Uterus (tissue), 4 donors: ENCODE data around the gene KCTD19. TPM values are rescaled to one million over a fixed set of nuclear protein-coding genes. Genes with fewer than 3 reads are reported as not detected.
A peak's percentile ranks its signal among the peaks of the same experiment; 100 is the strongest.

Experiments used
- DNase-seq, 2 donors: peaks; one replicate each; pipeline ENCODE4 v3.0.0-alpha.2; 2019 to 2020
- H3K27ac ChIP-seq, 2 donors: fragments of 200-600 bp; sonication (generic); 1 replicate in 1 of 2; 2 replicates in 1 of 2; pipeline ENCODE4 v1.5.1; 2016 to 2018
- H3K27me3 ChIP-seq, 2 donors: fragments of 200-600 bp; sonication (generic); one replicate each; pipeline ENCODE4 v1.5.1; 2018 to 2019; ENCODE audit warnings: control low read depth in 1 of 2
- H3K36me3 ChIP-seq, 2 donors: fragments of 200-600 bp; sonication (generic); one replicate each; pipeline ENCODE4 v1.5.1; 2019; ENCODE audit warnings: control low read depth in 1 of 2
- H3K4me1 ChIP-seq, 2 donors: fragments of 200-600 bp; sonication (generic); one replicate each; pipeline ENCODE4 v1.5.1; 2018 to 2019; ENCODE audit warnings: control low read depth in 1 of 2
- H3K4me3 ChIP-seq, 2 donors: fragments of 200-600 bp; sonication (generic); 1 replicate in 1 of 2; 2 replicates in 1 of 2; pipeline ENCODE4 v1.5.1; 2018 to 2019; ENCODE audit warnings: mild to moderate bottlenecking in 1 of 2
- H3K9me3 ChIP-seq, 2 donors: fragments of 200-600 bp; sonication (generic); one replicate each; pipeline ENCODE4 v1.5.1; 2019; ENCODE audit warnings: control low read depth in 1 of 2
- POLR2A ChIP-seq, 2 donors: fragments of 450-650 bp; IDR thresholded peaks; one replicate each; pipeline ENCODE4 v1.6.1; 2016; ENCODE audit warnings: antibody characterized with exemption in 2 of 2, mild to moderate bottlenecking in 1 of 2, moderate library complexity in 1 of 2
- intact Hi-C: fragments of 100-400 bp; cut with DNase I; formaldehyde crosslinking; loops from one replicate; pipeline ENCODE4 v1.15.1; 2023; ENCODE audit warnings: low total_unique reads
- total RNA-seq, 4 donors: library from RNA; depleted of rRNA in 3 of 4; stranded (reverse); fragments of >200 nt in 3 of 4; gene quantifications; one replicate each; pipeline versions ENCODE4 v1.1.0 to v1.2.4, GENCODE V29; 2014 to 2023
- TF ChIP-seq, protein P1 (sequence below), 4 experiments: fragments of 200-600 bp in 2 of 4; fragments of 450-650 bp in 2 of 4; sonication (generic) in 2 of 4; IDR thresholded peaks; one replicate each; pipeline ENCODE4 v1.5.1; 2016 to 2019; ENCODE audit warnings: antibody characterized with exemption in 4 of 4, mild to moderate bottlenecking in 2 of 4, moderate library complexity in 1 of 4
- donor health status: DM: yes; HTN: yes; CAD: no.

The KCTD19 gene
- total RNA-seq, 4 donors from 2014 or later: 0.51 to 1.0 (median 0.55) TPM; not detected in 1

DNA sequence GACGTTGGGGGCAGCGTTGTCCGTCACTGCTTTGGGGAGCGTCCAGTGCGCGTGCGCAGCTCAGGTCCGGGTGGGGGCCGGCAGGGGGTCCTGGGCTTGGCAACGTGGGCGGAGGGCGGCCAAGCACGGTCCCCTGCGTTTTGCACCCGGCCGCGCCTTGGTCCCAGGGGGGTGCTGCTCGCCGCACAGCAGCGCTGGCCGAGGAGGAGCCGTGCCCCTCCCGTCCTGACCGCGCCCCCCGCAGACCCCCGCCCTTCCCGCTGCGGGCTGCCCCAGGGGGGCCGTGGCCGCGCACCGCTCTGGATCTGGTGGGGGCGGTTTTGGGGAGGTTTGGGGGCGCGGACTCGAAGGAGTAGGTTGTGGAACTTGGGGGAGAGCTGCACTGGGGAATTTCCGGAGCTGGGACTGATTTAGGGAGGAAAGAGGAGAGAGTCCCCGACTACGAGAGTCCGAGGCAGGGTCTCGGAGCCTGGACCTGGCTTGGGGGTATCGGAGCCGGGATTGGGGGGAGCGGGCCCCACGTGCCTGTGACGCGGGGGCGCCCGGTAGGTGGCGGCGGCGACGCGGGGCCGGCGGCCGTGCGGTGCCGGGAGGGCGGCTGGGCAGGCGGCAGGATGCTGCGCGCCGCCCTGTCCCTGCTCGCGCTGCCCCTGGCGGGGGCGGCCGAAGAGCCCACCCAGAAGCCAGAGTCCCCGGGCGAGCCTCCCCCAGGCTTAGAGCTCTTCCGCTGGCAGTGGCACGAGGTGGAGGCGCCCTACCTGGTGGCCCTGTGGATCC lies 78.0 kb downstream of the KCTD19 start, which contains the start of gene SLC9A5:
Gene SLC9A5 (plus strand): TSS at position 579 of the 777 bp plus-strand sequence. CDS start 36 bp downstream, at position 615.
- DNase-seq: peak in 1 of 2 donors; percentile 43
- Histone ChIP-seq H3K27ac (peak within 1 kb of the TSS in 1 of 2 donors; percentile 27), H3K36me3 (no peaks in the 10 kb centered on the region), H3K27me3 (peaks cover 0 to 3% of the 10 kb centered on the region in 2 donors), H3K4me3 (peak within 1 kb of the TSS; percentile 42 to 66), H3K9me3 (no peaks in the 10 kb centered on the region), H3K4me1 (peaks cover 0 to 15% of the 10 kb centered on the region in 2 donors)
- TF ChIP-seq, protein P1, sequence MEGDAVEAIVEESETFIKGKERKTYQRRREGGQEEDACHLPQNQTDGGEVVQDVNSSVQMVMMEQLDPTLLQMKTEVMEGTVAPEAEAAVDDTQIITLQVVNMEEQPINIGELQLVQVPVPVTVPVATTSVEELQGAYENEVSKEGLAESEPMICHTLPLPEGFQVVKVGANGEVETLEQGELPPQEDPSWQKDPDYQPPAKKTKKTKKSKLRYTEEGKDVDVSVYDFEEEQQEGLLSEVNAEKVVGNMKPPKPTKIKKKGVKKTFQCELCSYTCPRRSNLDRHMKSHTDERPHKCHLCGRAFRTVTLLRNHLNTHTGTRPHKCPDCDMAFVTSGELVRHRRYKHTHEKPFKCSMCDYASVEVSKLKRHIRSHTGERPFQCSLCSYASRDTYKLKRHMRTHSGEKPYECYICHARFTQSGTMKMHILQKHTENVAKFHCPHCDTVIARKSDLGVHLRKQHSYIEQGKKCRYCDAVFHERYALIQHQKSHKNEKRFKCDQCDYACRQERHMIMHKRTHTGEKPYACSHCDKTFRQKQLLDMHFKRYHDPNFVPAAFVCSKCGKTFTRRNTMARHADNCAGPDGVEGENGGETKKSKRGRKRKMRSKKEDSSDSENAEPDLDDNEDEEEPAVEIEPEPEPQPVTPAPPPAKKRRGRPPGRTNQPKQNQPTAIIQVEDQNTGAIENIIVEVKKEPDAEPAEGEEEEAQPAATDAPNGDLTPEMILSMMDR (IDR thresholded peaks at IDR 0.05): peak in 3 of 4 experiments; percentile 18 to 27 (median 23)
- TF ChIP-seq POLR2A (IDR thresholded peaks at IDR 0.05): no peak
- intact Hi-C loops: no loop called here

- Histone ChIP-seq H3K36me3 (no peaks in the 10 kb centered on the region), H3K27me3 (peaks cover 0 to 3% of the 10 kb centered on the region in 2 donors), H3K4me1 (peaks cover 0 to 15% of the 10 kb centered on the region in 2 donors), H3K9me3 (no peaks in the 10 kb centered on the region), H3K27ac (peak overlapping the region in 1 of 2 donors; percentile 27), H3K4me3 (peak overlapping the region; percentile 17 to 42)
- TF ChIP-seq, protein P1 (IDR thresholded peaks at IDR 0.05): no peak
- no peak for TF ChIP-seq POLR2A (IDR thresholded peaks at IDR 0.05)
- intact Hi-C loops: no loop called here
- DNase-seq: no peak
Observed at GRCh38 chr16:67248073-67248400, 78.5 kb downstream of the KCTD19 start.

DNA sequence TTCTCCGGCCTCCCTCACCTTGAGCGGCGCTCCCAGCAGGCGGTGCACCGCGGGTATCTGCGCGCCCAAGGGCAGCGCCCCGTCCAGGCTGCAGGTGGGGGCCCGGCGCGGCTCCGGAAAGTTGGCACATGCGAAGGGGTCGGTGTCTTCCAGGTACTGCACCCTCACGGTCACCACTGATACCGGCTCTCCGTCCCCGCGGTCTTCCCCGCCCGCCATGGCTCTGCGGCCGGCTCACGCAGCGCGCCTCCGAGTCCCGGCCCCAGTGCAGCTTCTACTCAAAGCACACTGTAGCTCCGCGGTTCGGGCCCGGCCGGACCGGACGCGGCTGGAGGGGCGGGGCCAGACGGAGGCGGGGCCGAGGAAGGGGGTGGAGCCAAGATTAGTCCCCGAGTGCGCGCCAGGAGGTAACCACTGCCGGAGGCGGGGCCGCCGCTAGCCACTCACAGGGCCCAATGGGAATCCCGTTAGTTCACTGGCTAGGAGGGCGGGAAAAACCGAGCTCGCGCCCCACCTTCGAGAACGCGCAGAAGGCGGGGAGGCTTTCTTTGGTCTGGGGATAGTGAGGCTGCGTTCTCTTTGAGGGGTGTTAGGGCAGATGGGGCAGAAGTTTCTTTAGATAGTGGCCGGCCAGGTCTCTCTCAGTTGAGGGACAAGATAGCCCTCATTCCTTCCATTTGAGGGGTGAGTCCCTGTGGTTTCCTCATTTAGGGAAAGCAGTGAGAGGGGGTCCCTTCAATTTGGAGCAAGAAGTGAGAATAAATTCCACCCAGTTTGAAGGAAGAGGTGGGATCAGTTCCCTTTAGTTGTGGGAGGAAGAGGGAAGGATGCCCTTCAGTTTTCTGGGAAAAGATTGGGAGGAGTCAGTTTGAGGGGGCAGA lies 79.1 kb downstream of the KCTD19 start, which contains the start of gene FHOD1:
Gene FHOD1 (minus strand): TSS at position 290 of the 881 bp plus-strand sequence. CDS start 71 bp downstream, at position 219.
- Histone ChIP-seq H3K4me1 (peaks cover 0 to 15% of the 10 kb centered on the region in 2 donors), H3K9me3 (no peaks in the 10 kb centered on the region), H3K27ac (peak within 1 kb of the TSS; percentile 80 to 81), H3K27me3 (peaks cover 0 to 3% of the 10 kb centered on the region in 2 donors), H3K36me3 (no peaks in the 10 kb centered on the region), H3K4me3 (peak within 1 kb of the TSS; percentile 62 to 66)
- peak; percentile 98 to 99 for DNase-seq
- intact Hi-C loops: no loop called here
- TF ChIP-seq, protein P1 (IDR thresholded peaks at IDR 0.05): no peak
- peak; percentile 76 to 84 for TF ChIP-seq POLR2A (IDR thresholded peaks at IDR 0.05)

GRCh38 chr16:67246756-67247191 lies 79.8 kb downstream of the KCTD19 start:
- peaks cover 0 to 15% of the 10 kb centered on the region in 2 donors for H3K4me1 ChIP-seq
- H3K27me3 ChIP-seq: peaks cover 0 to 3% of the 10 kb centered on the region in 2 donors
- H3K4me3 ChIP-seq: peak overlapping the region; percentile 62 to 66
- H3K36me3 ChIP-seq: no peaks in the 10 kb centered on the region
- H3K9me3 ChIP-seq: no peaks in the 10 kb centered on the region
- H3K27ac ChIP-seq: peak overlapping the region; percentile 80 to 81
- DNase-seq: peak; percentile 54 to 70
- TF ChIP-seq, protein P1 (IDR thresholded peaks at IDR 0.05): no peak
- no peak for TF ChIP-seq POLR2A (IDR thresholded peaks at IDR 0.05)
- intact Hi-C loops: no loop called here
